Endothelial cell of hepatic sinusoid (primary cell): ENCODE data around the gene CCDC136.

Experiments
- in situ Hi-C: cut with HindIII; loops from 2 replicates; pipeline ENCODE4 v1.10.0; 2017; ENCODE audit warnings: low sequenced_read_pairs

The CCDC136 gene

GRCh38 chr7:128801667-128802418, 10.1 kb downstream of the CCDC136 start:
- in situ Hi-C loops = no loop called here

- in situ Hi-C loops = no loop called here
Measured at GRCh38 chr7:128804484-128804883, 12.7 kb downstream of the CCDC136 start.

DNA sequence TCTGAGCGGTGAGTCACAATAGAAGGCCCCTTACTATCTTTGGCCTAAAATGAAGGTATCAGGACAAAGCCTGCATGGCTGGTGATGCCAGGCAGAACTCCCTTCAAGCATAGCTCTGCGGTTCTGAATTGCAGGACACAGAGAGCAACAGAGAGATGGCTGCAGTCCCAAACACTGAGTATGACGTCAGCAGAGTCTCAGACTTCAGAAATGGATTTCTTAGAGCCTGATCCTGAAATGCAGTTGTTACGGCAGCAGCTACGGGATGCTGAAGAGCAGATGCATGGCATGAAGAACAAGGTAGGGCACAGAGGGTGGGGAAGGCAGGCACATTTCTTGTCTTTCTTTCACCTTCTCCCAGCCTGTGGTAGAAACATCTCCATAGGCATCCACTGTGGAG, 13.5 kb downstream of the CCDC136 start:
- in situ Hi-C loops = loop anchor here (5.0 kb wide), 2 partner anchors 38 to 107 kb away; partner anchors contain the start of gene KCP

DNA sequence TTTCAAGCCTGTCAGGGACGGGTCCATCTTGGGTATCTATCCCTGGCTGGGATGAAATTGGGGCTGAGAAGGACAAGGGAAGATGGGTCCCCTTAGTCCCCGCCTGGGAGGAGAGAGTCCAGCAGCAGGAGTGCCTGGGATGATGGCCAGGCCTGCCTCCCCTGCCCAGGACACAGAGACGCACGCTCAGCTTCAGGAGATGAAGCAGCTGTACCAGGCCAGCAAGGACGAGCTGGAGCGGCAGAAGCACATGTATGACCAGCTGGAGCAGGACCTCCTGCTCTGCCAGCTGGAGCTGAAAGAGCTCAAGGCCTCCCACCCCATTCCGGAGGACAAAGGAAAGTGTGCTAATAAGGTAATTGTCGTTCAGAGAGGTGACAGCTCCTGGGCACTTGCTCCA, 15.4 kb downstream of the CCDC136 start:
- in situ Hi-C loops = loop anchor here (5.0 kb wide), 2 partner anchors 40 to 105 kb away; partner anchors contain the start of gene KCP

GRCh38 chr7:128809363-128809762, 17.6 kb downstream of the CCDC136 start:
- in situ Hi-C loops = loop anchor here (5.0 kb wide), 2 partner anchors 42 to 103 kb away; partner anchors contain the start of gene KCP

GRCh38 chr7:128810473-128810872, 18.7 kb downstream of the CCDC136 start:
- in situ Hi-C loops = no loop called here

DNA sequence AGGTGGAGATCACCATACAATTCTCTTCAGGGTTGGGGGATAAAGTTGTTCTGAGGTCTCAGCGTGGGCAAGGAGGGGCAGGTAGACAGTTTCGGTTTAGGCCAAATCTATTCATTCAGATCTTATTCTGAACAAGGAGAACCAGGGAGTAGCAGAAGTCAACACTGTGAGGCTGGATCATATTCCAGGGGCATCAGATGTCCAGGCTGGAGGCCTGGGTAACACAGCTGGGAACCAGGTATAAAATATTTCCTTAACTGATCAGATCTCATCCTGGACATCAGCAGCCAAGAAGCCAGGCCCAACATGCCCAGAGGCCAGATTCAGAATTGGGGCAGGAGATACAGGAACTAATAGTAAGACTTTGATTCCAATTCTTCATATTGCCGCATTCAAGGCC, 19.2 kb downstream of the CCDC136 start:
- in situ Hi-C loops = no loop called here

DNA sequence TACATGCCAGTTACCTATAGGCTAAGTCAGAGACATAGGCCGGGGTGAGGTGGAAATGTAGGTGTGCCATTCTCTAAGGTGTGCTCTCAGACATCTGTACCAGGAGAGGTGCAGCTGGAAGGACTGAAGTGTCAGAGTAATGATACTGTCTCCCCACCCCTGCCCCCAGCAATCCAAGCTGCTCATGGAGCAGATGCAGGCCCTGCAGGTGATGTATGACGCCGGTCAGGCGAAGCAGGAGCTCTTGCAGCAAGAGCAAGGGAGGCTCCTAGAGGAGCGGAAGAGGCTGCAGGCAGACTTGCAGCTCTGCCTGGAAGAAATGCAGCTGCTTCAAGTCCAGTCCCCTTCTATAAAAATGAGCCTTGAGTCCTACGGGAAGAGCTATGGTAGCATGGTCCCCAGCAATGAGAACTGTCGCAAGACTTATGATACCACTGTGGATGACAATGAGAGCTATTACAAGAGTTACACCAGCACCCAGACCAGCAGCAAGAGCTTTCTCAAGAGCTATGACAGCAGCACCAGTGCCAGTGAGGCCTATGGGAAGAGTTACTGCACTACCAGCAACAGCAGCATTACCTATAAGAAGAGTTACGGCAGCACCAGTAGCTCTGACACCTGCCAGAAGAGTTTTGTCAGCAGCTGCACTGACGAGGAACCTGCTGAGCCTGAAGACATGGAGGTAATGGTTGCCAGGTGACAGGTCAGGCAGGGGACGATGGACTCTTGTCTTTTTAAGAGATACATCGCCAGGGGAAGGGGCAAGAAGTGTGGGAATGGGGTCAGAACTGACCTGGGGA, 20.1 kb downstream of the CCDC136 start:
- in situ Hi-C loops = no loop called here

DNA sequence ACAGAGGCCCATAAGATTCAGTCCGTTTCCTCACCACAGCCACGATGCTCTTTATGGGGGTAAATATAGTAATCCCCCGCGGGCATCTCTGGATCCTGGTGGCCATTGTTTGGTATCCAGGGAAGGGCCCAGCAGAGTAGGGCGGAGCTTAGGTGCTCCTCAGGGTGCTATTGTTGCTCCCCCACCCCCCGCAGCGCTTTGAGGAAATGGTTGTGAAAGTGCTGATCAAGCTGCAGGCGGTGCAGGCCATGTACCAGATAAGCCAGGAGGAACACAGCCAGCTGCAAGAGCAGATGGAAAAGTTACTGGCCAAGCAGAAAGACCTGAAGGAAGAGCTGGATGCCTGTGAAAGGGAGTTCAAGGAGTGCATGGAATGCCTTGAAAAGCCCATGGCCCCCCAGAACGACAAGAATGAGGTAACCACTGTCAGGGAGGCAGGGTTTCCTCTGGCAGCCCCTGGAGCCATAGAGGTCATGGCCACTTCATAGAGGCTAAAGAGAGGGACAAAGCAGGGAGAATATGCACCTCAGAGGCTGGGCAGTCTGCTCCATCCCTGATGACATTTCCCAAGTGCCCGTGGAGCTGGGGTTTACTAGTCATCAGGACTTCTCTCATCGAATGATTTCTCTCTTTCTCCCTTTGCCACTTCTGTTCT, 20.9 kb downstream of the CCDC136 start:
- in situ Hi-C loops = no loop called here

GRCh38 chr7:128814499-128814898, 22.7 kb downstream of the CCDC136 start:
- in situ Hi-C loops = no loop called here

DNA sequence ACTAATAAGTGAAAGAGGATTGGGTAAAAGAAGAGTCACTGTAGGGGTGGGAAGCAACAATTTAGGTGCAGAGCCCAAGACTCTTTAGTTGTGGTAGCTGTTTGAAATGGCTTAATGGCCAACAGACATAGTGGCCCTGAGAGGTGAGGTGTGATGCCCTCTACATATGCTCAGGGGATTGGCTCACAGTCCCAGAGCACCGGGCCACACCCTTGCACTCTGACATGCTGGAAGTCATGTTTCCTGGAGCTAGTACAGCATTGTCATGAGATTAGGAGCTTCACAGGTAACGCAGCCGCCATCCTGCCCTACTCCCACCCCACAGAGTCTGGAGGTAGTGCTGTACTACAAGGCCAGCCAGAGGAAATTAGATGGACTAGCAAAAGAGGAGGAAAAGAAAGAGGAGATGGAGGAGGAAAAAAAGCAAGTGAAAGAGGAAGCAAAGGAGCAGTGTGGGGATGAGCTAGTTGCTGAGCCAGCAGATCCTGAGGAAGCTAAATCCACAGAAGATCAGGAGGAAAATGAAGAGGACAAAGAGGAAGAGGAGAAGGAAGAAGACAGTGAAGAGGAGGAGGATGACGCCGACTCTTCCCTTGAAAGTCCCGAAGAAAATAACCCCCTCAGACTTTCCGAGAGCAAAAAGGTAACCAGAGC, 23.6 kb downstream of the CCDC136 start:
- in situ Hi-C loops = no loop called here

DNA sequence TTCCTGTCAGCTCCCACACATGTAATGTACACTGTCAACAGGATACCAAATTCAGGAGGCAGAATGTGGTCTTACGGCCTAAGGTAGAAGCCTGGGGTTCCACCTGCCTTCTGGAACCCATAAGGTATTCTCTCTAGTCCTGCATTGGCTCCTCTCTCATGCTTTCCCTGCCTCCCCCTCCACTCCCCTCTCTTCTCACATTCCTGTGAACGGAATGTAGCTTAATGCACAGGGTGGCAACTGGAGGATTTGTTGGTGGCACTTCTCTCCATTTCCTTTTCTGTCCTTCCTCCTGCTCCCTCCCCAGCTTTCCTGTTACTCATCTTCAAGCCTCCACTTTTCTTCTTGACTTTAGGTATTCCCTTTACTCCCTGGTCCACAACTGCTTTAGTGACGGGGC, 26.9 kb downstream of the CCDC136 start:
- in situ Hi-C loops = no loop called here

- in situ Hi-C loops = no loop called here
Measured at GRCh38 chr7:128821724-128822123, 30.0 kb downstream of the CCDC136 start.

GRCh38 chr7:128826512-128826911, 34.7 kb downstream of the CCDC136 start:
- in situ Hi-C loops = no loop called here

- in situ Hi-C loops = no loop called here
Measured at GRCh38 chr7:128826916-128827247, 35.1 kb downstream of the CCDC136 start.

DNA sequence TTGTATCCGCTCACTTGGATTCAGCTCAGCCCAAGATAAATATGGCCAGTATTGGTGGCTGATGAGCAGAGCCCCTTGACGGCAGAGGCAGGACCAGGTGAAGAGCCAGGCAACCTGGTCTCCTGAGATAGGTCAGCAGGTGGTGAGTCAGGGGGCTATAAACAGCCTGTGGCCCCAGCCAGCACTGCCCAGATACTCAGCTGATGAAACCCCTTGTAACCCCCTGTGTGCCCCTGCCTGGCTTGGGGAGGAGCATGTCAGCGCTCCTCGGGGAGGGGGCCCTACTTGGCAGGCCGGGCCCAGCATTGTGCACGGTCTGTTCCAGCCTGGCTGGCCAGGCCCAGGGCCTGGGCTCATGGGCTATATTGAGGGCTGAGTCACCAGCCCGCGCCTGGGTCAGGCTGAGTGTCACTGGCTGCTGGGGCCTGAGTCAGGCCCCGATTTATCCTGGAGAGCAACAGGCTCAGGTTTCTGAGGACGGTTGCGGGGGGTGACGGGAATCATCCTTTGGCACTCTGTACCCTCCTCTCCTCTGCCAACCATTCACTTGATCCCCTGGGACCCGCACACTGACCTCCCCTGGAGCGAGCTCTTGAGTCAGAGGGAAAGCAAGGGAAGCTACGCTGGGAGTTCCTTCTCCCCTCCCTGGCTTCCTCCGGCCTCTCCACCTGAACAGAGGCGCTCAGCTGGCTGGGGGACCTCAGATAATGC, 35.6 kb downstream of the CCDC136 start:
- in situ Hi-C loops = no loop called here

GRCh38 chr7:128827971-128828711, 36.4 kb downstream of the CCDC136 start:
- in situ Hi-C loops = no loop called here

DNA sequence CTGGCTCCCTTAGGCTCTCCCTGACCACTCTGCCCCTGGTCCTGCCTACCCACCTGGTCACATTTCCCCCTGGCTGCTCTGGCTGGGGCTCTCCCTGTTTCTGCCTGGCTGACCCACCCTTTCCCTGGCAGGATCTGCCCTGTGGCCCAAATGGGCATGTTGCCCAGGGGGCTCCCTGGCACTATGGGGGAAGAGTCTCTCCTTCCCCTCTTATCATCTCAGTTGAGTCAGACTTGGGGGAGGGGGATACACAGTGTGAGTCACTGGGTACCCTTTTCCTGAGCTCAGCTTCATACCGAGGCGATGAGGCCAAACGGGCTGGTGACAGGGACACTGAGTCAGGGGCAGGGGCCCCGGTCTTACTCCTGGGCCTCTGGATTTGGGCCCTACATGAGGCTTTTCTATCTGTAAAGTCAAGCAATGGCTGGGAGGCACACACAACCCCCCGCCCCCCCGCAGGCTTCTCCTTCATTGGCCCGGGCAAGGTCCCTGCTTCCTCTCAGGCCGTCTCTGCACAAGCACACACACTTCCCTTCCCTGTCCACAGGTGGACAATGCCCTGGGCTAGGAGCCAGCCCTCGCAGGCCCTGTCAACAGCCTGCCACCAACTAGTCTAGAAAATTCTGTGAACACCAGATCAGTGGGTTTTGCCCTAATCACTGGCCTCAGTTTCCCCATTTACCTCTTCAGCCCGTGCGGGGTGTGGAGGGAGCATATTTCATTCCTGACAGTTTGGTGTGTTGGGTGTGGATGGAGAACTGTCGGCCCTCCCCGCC, 37.8 kb downstream of the CCDC136 start:
- in situ Hi-C loops = no loop called here
